Prostate gland (tissue), 2 donors: ENCODE data around the gene HSPG2. TPM values are rescaled to one million over a fixed set of nuclear protein-coding genes. Genes with fewer than 3 reads are reported as not detected.

Source experiments
- DNase-seq: peaks from one replicate; pipeline ENCODE4 v3.0.0-alpha.2; 2019; ENCODE audit warnings: low spot score
- H3K27ac ChIP-seq, 2 donors: fragments of 200-600 bp; sonication (generic); 2 replicates each; pipeline ENCODE4 v1.5.1; 2017 to 2019
- H3K27me3 ChIP-seq: fragments of 200-600 bp; sonication (generic); replicated peaks from 2 replicates; pipeline ENCODE4 v1.5.1; 2019; ENCODE audit not compliant: insufficient read depth
- H3K36me3 ChIP-seq, 2 donors: fragments of 200-600 bp; sonication (generic); 1 replicate in 1 of 2; 2 replicates in 1 of 2; pipeline versions ENCODE4 v1.5.1 to v1.8.1; 2017 to 2019
- H3K4me1 ChIP-seq: fragments of 200-600 bp; sonication (generic); replicated peaks from 2 replicates; pipeline ENCODE4 v1.5.1; 2019
- H3K4me3 ChIP-seq, 2 donors: fragments of 200-600 bp; sonication (generic); 2 replicates each; pipeline ENCODE4 v1.5.1; 2017 to 2019
- H3K9me3 ChIP-seq: fragments of 200-600 bp; sonication (generic); 2 replicates; pipeline ENCODE4 v1.5.1; 2017
- POLR2A ChIP-seq: fragments of 450-650 bp; IDR thresholded peaks from one replicate; pipeline ENCODE4 v1.6.1; 2016; ENCODE audit warnings: antibody characterized with exemption, mild to moderate bottlenecking
- POLR2AphosphoS5 ChIP-seq: sonication (generic); formaldehyde crosslinking; IDR thresholded peaks from one replicate; pipeline ENCODE4 v1.6.1; 2017; ENCODE audit warnings: antibody characterized with exemption
- WGBS: methylation state at CpG from one replicate; pipeline ENCODE4 v1.1.5; 2018; 5-methylcytosine and 5-hydroxymethylcytosine counted together
- intact Hi-C: fragments of 100-400 bp; cut with DNase I; formaldehyde crosslinking; loops from one replicate; pipeline ENCODE4 v1.14.2; 2022
- total RNA-seq, 2 donors: library from RNA; depleted of rRNA; stranded (reverse); fragments of >200 nt; gene quantifications; one replicate each; pipeline ENCODE4 v1.1.0, GENCODE V29; 2016
- TF ChIP-seq, protein P1 (sequence below), 4 experiments: fragments of 200-600 bp in 2 of 4; fragments of 450-650 bp in 2 of 4; sonication (generic) in 2 of 4; IDR thresholded peaks; 1 replicate in 3 of 4; 2 replicates in 1 of 4; pipeline ENCODE4 v1.5.1; 2016 to 2019; ENCODE audit warnings: antibody characterized with exemption in 4 of 4, mild to moderate bottlenecking in 2 of 4, moderate library complexity in 2 of 4

Gene HSPG2
- total RNA-seq, 2 donors from 2014 or later = 135 to 257 TPM

DNA sequence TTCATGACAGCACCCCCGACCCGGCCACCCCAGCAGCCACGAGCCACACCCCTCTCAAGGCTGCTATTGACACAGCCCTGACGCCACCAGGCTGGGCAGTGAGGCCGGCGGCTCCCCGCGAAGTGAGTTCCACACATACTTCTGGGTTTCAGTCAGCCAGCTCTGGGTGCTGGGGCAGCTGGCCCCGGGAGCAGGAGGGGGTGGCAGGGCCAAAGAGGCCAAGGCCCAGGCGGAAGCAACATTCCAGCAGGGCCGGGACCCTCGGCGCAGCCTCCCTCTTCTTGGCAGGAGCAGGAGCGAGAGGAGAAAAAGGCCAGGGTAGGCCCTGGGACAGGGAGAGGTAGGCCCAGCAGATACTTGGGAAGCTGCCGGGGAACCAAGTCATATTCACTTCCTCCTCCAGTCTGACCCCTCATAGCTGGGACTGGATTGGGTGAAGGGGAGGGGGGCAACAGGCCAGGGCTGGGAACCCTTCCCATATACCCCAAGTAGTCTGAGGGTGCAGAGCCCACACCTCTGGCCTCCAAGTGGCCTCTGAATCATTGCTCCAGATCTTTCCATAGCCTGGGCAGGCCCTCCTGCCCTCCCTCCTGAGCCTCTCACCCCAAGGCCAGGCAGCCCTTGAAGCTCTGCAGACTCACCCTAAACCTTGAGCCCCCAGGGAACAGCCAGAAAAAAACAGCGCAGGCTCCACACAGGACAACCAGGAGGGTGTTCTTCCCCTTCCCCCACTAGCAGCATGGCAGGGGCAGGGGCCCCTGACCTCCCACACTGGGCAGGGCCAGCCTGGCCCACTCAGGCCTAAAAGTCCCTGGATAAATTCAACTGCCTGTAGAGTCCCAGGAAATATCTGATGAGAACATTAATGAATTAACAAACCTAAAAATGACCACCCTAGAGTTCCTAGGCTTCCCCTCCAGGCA is 5.7 kb downstream of the HSPG2 start:
- TF ChIP-seq POLR2A = peak; percentile 18
- TF ChIP-seq, protein P1, sequence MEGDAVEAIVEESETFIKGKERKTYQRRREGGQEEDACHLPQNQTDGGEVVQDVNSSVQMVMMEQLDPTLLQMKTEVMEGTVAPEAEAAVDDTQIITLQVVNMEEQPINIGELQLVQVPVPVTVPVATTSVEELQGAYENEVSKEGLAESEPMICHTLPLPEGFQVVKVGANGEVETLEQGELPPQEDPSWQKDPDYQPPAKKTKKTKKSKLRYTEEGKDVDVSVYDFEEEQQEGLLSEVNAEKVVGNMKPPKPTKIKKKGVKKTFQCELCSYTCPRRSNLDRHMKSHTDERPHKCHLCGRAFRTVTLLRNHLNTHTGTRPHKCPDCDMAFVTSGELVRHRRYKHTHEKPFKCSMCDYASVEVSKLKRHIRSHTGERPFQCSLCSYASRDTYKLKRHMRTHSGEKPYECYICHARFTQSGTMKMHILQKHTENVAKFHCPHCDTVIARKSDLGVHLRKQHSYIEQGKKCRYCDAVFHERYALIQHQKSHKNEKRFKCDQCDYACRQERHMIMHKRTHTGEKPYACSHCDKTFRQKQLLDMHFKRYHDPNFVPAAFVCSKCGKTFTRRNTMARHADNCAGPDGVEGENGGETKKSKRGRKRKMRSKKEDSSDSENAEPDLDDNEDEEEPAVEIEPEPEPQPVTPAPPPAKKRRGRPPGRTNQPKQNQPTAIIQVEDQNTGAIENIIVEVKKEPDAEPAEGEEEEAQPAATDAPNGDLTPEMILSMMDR (IDR thresholded peaks at IDR 0.05) = no peak
- TF ChIP-seq POLR2AphosphoS5 = no peak
- no peaks in the 10 kb centered on the region for H3K27me3 ChIP-seq
- H3K4me1 ChIP-seq = peaks cover 6% of the 10 kb centered on the region
- DNase-seq = no peak
- intact Hi-C loops = no loop called here
- no peak overlapping the region for H3K4me3 ChIP-seq
- WGBS = 46% methylated on average over 16 of the region's 16 CpGs
- H3K9me3 ChIP-seq = no peaks in the 10 kb centered on the region
- H3K27ac ChIP-seq = peak overlapping the region; percentile 79 to 82
- H3K36me3 ChIP-seq = no peaks in the 10 kb centered on the region

DNA sequence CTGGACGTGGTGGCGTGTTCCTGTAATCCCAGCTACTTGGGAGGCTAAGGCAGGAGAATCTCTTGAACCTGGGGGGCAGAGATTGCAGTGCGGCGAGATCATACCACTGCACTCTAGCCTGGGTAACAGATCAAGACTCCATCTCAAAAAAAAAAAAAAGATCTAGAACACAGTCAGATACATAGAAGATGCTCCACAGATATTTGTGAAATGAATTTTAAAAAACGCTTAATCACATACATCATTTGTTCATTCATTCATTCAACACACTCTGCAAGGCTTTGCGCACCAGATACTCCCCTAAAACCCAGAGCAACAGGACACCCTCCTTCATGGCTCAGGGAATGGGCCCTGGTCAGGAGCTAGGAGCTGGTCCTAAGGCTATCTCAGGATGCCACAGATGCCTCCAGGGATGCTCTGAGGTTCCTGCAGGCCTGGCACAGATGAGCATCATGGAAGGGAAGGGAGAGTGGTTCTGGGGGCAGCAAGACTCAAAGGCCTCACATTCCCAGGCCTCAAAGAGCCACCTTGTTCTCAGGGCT is 6.4 kb downstream of the HSPG2 start:
- no peak overlapping the region for H3K4me3 ChIP-seq
- H3K4me1 ChIP-seq = peaks cover 6% of the 10 kb centered on the region
- H3K27me3 ChIP-seq = no peaks in the 10 kb centered on the region
- no peaks in the 10 kb centered on the region for H3K9me3 ChIP-seq
- intact Hi-C loops = no loop called here
- no peak for TF ChIP-seq POLR2A
- no peak for TF ChIP-seq POLR2AphosphoS5
- TF ChIP-seq, protein P1 (IDR thresholded peaks at IDR 0.05) = no peak
- H3K27ac ChIP-seq = peak overlapping the region; percentile 79 to 82
- WGBS = 87% methylated on average over 6 of the region's 6 CpGs
- DNase-seq = no peak
- no peaks in the 10 kb centered on the region for H3K36me3 ChIP-seq

DNA sequence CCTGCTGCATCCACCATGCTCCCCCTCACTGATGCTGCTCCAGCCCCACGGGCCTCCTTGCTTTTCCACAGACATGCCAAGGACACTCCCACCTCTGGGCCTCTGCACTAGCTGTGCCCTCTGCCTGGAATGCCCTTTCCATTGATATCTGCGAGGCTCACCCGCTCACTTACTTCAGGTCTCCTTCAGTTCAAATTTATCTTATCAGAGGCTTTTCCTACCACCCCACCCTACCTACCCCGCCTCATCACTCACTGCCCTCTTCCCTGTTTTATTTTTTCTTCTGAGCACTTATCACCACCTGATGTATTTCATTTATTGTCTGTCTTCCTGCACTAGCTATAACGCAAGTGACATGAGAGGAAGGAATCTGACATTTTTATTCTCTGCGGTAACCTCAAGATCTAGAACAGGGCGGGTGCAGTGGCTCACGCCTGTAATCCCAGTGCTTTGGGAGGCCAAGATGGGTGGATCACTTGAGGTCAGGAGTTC is 7.0 kb downstream of the HSPG2 start:
- no peaks in the 10 kb centered on the region for H3K9me3 ChIP-seq
- no peaks in the 10 kb centered on the region for H3K36me3 ChIP-seq
- H3K27ac ChIP-seq = peak overlapping the region; percentile 79 to 82
- no peak for TF ChIP-seq POLR2A
- TF ChIP-seq, protein P1 (IDR thresholded peaks at IDR 0.05) = no peak
- TF ChIP-seq POLR2AphosphoS5 = no peak
- intact Hi-C loops = no loop called here
- no peaks in the 10 kb centered on the region for H3K27me3 ChIP-seq
- H3K4me3 ChIP-seq = no peak overlapping the region
- 64% methylated on average over 8 of the region's 8 CpGs for WGBS
- DNase-seq = no peak
- H3K4me1 ChIP-seq = peaks cover 6% of the 10 kb centered on the region

DNA sequence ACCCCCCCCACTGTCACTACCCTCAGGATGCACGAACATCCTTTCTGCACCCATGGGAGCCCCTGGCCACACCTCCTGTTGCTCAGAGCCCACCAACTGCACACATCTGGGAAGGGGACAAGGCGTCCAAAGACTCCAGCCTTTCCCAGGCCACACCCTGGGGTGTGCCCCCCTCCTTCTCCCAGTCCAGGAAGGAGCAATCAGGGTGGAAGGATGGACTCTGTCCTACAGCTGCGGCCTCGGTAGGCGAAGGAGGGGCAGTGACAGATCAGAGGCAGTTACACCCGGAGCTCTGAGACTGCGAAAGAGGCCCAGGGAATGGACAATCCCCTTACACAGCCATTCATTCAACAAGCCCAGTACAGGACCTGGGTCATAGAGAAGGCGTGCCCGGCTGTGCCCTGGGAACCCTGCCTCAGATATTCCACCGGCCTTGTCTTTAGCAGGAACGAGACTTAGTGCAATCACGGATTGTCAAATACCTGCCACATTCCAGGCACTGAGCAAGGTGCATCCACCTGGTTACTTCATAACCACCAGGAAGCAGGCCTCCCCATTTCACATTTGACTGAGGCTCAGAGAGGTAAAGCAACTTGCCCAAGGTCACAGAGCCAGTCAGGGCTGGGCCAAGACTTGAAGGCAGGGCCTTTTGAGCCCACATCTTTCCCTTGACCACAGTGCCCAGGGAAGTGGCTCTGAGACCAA is 9.4 kb downstream of the HSPG2 start:
- no peaks in the 10 kb centered on the region for H3K9me3 ChIP-seq
- no peak overlapping the region for H3K4me3 ChIP-seq
- no peak for DNase-seq
- TF ChIP-seq POLR2AphosphoS5 = no peak
- no peak for TF ChIP-seq POLR2A
- TF ChIP-seq, protein P1 (IDR thresholded peaks at IDR 0.05) = no peak
- WGBS = 76% methylated on average over 12 of the region's 12 CpGs
- H3K27ac ChIP-seq = peak overlapping the region; percentile 83 to 84
- no peaks in the 10 kb centered on the region for H3K4me1 ChIP-seq
- no peaks in the 10 kb centered on the region for H3K27me3 ChIP-seq
- intact Hi-C loops = no loop called here
- no peaks in the 10 kb centered on the region for H3K36me3 ChIP-seq
